Measurements from ENCODE around the gene EIF5. TPM values are rescaled to one million over a fixed set of nuclear protein-coding genes. Genes with fewer than 3 reads are reported as not detected.

EIF5 gene
- total RNA-seq, 1 donor from 2014 or later, result 330 TPM

DNA sequence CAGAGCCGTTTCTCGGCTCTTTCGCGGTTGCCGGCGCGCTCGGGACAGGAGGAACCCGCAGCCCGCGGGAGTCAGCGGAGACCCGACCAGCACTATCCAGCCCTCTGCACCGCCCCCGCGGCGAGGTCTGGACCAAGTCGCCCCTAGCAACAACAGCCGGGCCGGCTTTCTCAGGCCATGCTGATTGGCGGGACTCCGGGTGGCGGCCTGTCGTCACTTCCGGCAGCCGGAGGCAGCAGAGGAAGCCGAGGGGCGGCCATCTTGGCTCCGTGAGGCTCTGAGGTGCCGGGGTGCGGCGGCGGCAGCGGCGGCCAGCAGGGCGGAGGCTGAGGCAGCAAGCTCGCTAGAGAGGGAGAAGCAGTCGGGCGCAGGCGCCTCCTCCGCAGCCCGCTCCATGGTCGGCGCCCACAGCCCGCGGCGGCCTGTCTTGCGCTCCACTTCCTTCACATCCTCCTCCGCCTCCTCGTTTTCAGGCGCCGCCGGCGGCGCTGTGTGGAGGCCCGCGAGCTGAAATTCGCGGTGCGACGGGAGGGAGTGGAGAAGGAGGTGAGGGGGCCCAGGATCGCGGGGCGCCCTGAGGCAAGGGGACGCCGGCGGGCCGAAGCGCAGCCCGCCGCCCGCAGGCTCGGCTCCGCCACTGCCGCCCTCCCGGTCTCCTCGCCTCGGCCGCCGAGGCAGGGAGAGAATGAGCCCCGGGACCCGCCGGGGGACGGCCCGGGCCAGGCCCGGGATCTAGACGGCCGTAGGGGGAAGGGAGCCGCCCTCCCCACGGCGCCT is 51.3 kb downstream of the EIF5 start, which contains the start of gene MARK3:
MARK3 (plus strand) TSS at position 264 of the 777 bp plus-strand sequence. CDS start 615 bp downstream, outside the sequence.
- H3K4me1 Mint-ChIP-seq (ENCODE audit: low read depth, unreplicated experiment), result peaks cover 26% of the 10 kb centered on the region
- H3K27ac Mint-ChIP-seq (ENCODE audit: unreplicated experiment), result peak within 1 kb of the TSS; percentile 98
- DNase-seq (ENCODE audit: low read depth) (peak; percentile 90), FAIRE-seq (no peak)
- H3K4me2 ChIP-seq (ENCODE audit: low read length), result peak within 1 kb of the TSS; percentile 95
- peak within 1 kb of the TSS; percentile 84 for H3K27ac ChIP-seq (ENCODE audit: low read depth, low read length)
- no peaks in the 10 kb centered on the region for H3K36me3 ChIP-seq (ENCODE audit: insufficient read depth, low read length)
- peak within 1 kb of the TSS; percentile 91 for H3K9ac ChIP-seq (ENCODE audit: low read length)
- peak within 1 kb of the TSS; percentile 76 for H2AFZ ChIP-seq (ENCODE audit: low read depth, low read length)
- H3K4me3 Mint-ChIP-seq (ENCODE audit: unreplicated experiment), result peak within 1 kb of the TSS; percentile 97
- H3K4me1 ChIP-seq (ENCODE audit: insufficient read depth, low read length), result peaks cover 16% of the 10 kb centered on the region
- H3K36me3 Mint-ChIP-seq (ENCODE audit: low read depth, unreplicated experiment), result peaks cover 11% of the 10 kb centered on the region
- H3K27me3 ChIP-seq (ENCODE audit: insufficient read depth, low read length), result no peaks in the 10 kb centered on the region
- peaks cover 9% of the 10 kb centered on the region for H3K9me3 Mint-ChIP-seq (ENCODE audit: unreplicated experiment)
- H3K9me3 ChIP-seq (ENCODE audit: insufficient read depth, low read depth, low read length), result no peaks in the 10 kb centered on the region
- H3K4me3 ChIP-seq (ENCODE audit: insufficient read depth, low read depth, low read length), result peak within 1 kb of the TSS; percentile 97
- H4K20me1 ChIP-seq (ENCODE audit: insufficient read depth, low read length), result peaks cover 42% of the 10 kb centered on the region
- TF ChIP-seq, protein P1, sequence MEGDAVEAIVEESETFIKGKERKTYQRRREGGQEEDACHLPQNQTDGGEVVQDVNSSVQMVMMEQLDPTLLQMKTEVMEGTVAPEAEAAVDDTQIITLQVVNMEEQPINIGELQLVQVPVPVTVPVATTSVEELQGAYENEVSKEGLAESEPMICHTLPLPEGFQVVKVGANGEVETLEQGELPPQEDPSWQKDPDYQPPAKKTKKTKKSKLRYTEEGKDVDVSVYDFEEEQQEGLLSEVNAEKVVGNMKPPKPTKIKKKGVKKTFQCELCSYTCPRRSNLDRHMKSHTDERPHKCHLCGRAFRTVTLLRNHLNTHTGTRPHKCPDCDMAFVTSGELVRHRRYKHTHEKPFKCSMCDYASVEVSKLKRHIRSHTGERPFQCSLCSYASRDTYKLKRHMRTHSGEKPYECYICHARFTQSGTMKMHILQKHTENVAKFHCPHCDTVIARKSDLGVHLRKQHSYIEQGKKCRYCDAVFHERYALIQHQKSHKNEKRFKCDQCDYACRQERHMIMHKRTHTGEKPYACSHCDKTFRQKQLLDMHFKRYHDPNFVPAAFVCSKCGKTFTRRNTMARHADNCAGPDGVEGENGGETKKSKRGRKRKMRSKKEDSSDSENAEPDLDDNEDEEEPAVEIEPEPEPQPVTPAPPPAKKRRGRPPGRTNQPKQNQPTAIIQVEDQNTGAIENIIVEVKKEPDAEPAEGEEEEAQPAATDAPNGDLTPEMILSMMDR (IDR thresholded peaks at IDR 0.05; ENCODE audit: insufficient read depth, low read depth, low read length), result no peak
- no peak for TF ChIP-seq EZH2 (IDR thresholded peaks at IDR 0.05; ENCODE audit: insufficient read depth, low read length)
- H3K27me3 Mint-ChIP-seq (ENCODE audit: low read depth, unreplicated experiment), result no peaks in the 10 kb centered on the region
- peaks cover 49% of the 10 kb centered on the region for H3K79me2 ChIP-seq (ENCODE audit: insufficient read depth, low read length)

DNA sequence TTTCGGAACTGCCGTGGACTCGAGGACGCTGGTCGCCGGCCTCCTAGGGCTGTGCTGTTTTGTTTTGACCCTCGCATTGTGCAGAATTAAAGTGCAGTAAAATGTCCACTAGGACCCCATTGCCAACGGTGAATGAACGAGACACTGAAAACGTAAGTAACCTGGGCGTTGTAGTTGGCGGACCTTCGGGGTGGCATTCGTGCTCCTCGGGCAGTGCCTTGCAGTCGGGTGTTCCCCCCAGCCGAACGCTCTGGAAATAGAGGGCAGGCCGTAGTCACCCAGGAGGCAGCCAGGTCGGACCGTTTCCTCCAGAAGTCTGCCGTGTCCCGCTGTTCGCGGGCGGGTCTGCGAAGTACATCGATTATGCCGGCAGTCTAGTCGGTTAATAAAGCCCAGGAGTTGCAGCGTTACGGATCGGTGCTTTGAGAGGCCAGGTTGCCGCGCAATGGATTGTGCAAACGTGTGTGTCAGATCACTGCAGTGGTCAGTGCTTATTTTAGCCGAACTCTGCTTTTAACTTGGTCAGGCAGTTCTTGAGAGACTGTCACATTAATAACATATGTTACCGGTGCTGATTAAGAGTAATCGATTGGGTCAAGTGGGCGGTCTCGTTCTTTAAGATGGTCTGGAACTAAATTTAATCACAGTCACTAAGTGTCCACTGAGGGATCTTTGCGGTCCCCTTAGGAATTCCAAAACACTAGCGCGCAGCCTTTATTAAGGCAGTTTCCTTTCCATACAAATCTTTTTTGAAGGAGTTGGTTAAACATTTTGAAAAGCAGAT is 52.1 kb downstream of the EIF5 start:
- peaks cover 16% of the 10 kb centered on the region for H3K4me1 ChIP-seq (ENCODE audit: insufficient read depth, low read length)
- no peak for DNase-seq (ENCODE audit: low read depth)
- FAIRE-seq, result no peak
- Mint-ChIP-seq H3K27me3 (ENCODE audit: low read depth, unreplicated experiment) (no peaks in the 10 kb centered on the region), H3K4me1 (ENCODE audit: low read depth, unreplicated experiment) (peaks cover 26% of the 10 kb centered on the region), H3K36me3 (ENCODE audit: low read depth, unreplicated experiment) (peaks cover 11% of the 10 kb centered on the region), H3K4me3 (ENCODE audit: unreplicated experiment) (peak overlapping the region; percentile 97), H3K27ac (ENCODE audit: unreplicated experiment) (peak overlapping the region; percentile 98), H3K9me3 (ENCODE audit: unreplicated experiment) (peaks cover 8% of the 10 kb centered on the region)
- peaks cover 50% of the 10 kb centered on the region for H4K20me1 ChIP-seq (ENCODE audit: insufficient read depth, low read length)
- TF ChIP-seq EZH2 (IDR thresholded peaks at IDR 0.05; ENCODE audit: insufficient read depth, low read length), result no peak
- TF ChIP-seq, protein P1 (IDR thresholded peaks at IDR 0.05; ENCODE audit: insufficient read depth, low read depth, low read length), result no peak
- H3K4me3 ChIP-seq (ENCODE audit: insufficient read depth, low read depth, low read length), result peak overlapping the region; percentile 97
- peak overlapping the region; percentile 95 for H3K4me2 ChIP-seq (ENCODE audit: low read length)
- H3K9ac ChIP-seq (ENCODE audit: low read length), result peak overlapping the region; percentile 91
- no peaks in the 10 kb centered on the region for H3K9me3 ChIP-seq (ENCODE audit: insufficient read depth, low read depth, low read length)
- H3K79me2 ChIP-seq (ENCODE audit: insufficient read depth, low read length), result peaks cover 57% of the 10 kb centered on the region
- H3K36me3 ChIP-seq (ENCODE audit: insufficient read depth, low read length), result no peaks in the 10 kb centered on the region
- H2AFZ ChIP-seq (ENCODE audit: low read depth, low read length), result no peak overlapping the region
- no peaks in the 10 kb centered on the region for H3K27me3 ChIP-seq (ENCODE audit: insufficient read depth, low read length)
- peak overlapping the region; percentile 84 for H3K27ac ChIP-seq (ENCODE audit: low read depth, low read length)

Measured in astrocyte (in vitro differentiated cells and primary cell).